Measurements from ENCODE around the gene LSP1.

GRCh38 chr11:1876361-1877063 is 23.6 kb downstream of the LSP1 start:
- TF ChIP-seq ZNF513 (CRISPR knock-in tag; conservative IDR thresholded peaks at IDR 0.05) (no peak), CAMTA2 (CRISPR knock-in tag; IDR thresholded peaks at IDR 0.05; ENCODE audit: borderline replicate concordance) (no peak), ATF1 (CRISPR knock-in tag; IDR thresholded peaks at IDR 0.05) (no peak), MAFK (conservative IDR thresholded peaks at IDR 0.05 in 1 of 2, IDR thresholded peaks at IDR 0.05 in 1 of 2; ENCODE audit: low read length in 2 of 2) (no peak), USF2 (IDR thresholded peaks at IDR 0.05; ENCODE audit: low read depth, low read length) (no peak), USF2 (CRISPR knock-in tag; IDR thresholded peaks at IDR 0.05; ENCODE audit: borderline replicate concordance) (no peak), ZNF350 (CRISPR knock-in tag; IDR thresholded peaks at IDR 0.05; ENCODE audit: borderline replicate concordance, low read depth) (no peak), SIN3A (IDR thresholded peaks at IDR 0.05; ENCODE audit: borderline replicate concordance, low read depth, low read length) (no peak), ZFP62 (CRISPR knock-in tag; IDR thresholded peaks at IDR 0.05) (no peak), RFX5 (IDR thresholded peaks at IDR 0.05; ENCODE audit: low read depth, low read length) (no peak), ZNF776 (CRISPR knock-in tag; IDR thresholded peaks at IDR 0.05) (no peak), ZNF780A (CRISPR knock-in tag; IDR thresholded peaks at IDR 0.05) (no peak)
- TF ChIP-seq, protein P1, sequence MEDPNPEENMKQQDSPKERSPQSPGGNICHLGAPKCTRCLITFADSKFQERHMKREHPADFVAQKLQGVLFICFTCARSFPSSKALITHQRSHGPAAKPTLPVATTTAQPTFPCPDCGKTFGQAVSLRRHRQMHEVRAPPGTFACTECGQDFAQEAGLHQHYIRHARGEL (CRISPR knock-in tag; IDR thresholded peaks at IDR 0.05) = no peak
- TF ChIP-seq, protein P2, sequence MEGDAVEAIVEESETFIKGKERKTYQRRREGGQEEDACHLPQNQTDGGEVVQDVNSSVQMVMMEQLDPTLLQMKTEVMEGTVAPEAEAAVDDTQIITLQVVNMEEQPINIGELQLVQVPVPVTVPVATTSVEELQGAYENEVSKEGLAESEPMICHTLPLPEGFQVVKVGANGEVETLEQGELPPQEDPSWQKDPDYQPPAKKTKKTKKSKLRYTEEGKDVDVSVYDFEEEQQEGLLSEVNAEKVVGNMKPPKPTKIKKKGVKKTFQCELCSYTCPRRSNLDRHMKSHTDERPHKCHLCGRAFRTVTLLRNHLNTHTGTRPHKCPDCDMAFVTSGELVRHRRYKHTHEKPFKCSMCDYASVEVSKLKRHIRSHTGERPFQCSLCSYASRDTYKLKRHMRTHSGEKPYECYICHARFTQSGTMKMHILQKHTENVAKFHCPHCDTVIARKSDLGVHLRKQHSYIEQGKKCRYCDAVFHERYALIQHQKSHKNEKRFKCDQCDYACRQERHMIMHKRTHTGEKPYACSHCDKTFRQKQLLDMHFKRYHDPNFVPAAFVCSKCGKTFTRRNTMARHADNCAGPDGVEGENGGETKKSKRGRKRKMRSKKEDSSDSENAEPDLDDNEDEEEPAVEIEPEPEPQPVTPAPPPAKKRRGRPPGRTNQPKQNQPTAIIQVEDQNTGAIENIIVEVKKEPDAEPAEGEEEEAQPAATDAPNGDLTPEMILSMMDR (CRISPR knock-in tag; IDR thresholded peaks at IDR 0.05) = peak; percentile 83
- TF ChIP-seq, protein P3, sequence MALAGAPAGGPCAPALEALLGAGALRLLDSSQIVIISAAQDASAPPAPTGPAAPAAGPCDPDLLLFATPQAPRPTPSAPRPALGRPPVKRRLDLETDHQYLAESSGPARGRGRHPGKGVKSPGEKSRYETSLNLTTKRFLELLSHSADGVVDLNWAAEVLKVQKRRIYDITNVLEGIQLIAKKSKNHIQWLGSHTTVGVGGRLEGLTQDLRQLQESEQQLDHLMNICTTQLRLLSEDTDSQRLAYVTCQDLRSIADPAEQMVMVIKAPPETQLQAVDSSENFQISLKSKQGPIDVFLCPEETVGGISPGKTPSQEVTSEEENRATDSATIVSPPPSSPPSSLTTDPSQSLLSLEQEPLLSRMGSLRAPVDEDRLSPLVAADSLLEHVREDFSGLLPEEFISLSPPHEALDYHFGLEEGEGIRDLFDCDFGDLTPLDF (CRISPR knock-in tag; IDR thresholded peaks at IDR 0.05) = no peak

Data from HepG2 (cell line).